ENCODE measurements around the gene LDLRAD4. TPM values are rescaled to one million over a fixed set of nuclear protein-coding genes. Genes with fewer than 3 reads are reported as not detected.

Gene LDLRAD4
- total RNA-seq, 4 donors from 2014 or later, result 14.0 to 36.9 (median 29.3) TPM

- H3K9me3 ChIP-seq, result no peaks in the 10 kb centered on the region
- H3K4me3 ChIP-seq, result no peak overlapping the region
- no peaks in the 10 kb centered on the region for H3K36me3 ChIP-seq
- 84 to 87% methylated on average over 22 of the region's 22 CpGs for WGBS, 2 donors
- DNase-seq (ENCODE audit: low spot score in 2 of 2), result no peak
- H3K4me1 ChIP-seq, result peaks cover 0 to 14% (median 0%) of the 10 kb centered on the region in 4 donors
- no peak overlapping the region for H3K27ac ChIP-seq
- no peaks in the 10 kb centered on the region for H3K27me3 ChIP-seq
- TF ChIP-seq EP300 (IDR thresholded peaks at IDR 0.05) (no peak), POLR2A (IDR thresholded peaks at IDR 0.05) (no peak), CTCF (IDR thresholded peaks at IDR 0.05) (no peak)
Measured at GRCh38 chr18:13279181-13280069, 60.9 kb downstream of the LDLRAD4 start.

- peaks cover 0 to 14% (median 0%) of the 10 kb centered on the region in 4 donors for H3K4me1 ChIP-seq
- H3K27ac ChIP-seq, result no peak overlapping the region
- no peaks in the 10 kb centered on the region for H3K9me3 ChIP-seq
- 50 to 52% methylated on average over 11 of the region's 11 CpGs for WGBS, 2 donors
- no peaks in the 10 kb centered on the region for H3K36me3 ChIP-seq
- TF ChIP-seq POLR2A (IDR thresholded peaks at IDR 0.05) (no peak), CTCF (IDR thresholded peaks at IDR 0.05) (no peak), EP300 (IDR thresholded peaks at IDR 0.05) (no peak)
- no peaks in the 10 kb centered on the region for H3K27me3 ChIP-seq
- DNase-seq (ENCODE audit: low spot score in 2 of 2), result no peak
- H3K4me3 ChIP-seq, result no peak overlapping the region
Measured at GRCh38 chr18:13280070-13280795, 61.7 kb downstream of the LDLRAD4 start.

- no peak overlapping the region for H3K4me3 ChIP-seq
- no peak overlapping the region for H3K27ac ChIP-seq
- no peaks in the 10 kb centered on the region for H3K27me3 ChIP-seq
- no peak for DNase-seq (ENCODE audit: low spot score in 2 of 2)
- 91 to 93% methylated on average over 2 of the region's 2 CpGs for WGBS, 2 donors
- peaks cover 0 to 13% (median 0%) of the 10 kb centered on the region in 4 donors for H3K4me1 ChIP-seq
- no peaks in the 10 kb centered on the region for H3K36me3 ChIP-seq
- TF ChIP-seq EP300 (IDR thresholded peaks at IDR 0.05) (no peak), CTCF (IDR thresholded peaks at IDR 0.05) (no peak), POLR2A (IDR thresholded peaks at IDR 0.05) (no peak)
- no peaks in the 10 kb centered on the region for H3K9me3 ChIP-seq
Measured at GRCh38 chr18:13281406-13281805, 62.8 kb downstream of the LDLRAD4 start.

GRCh38 chr18:13283746-13284145 is 65.2 kb downstream of the LDLRAD4 start:
- no peak for DNase-seq (ENCODE audit: low spot score in 2 of 2)
- no peak overlapping the region for H3K4me3 ChIP-seq
- H3K27ac ChIP-seq, result no peak overlapping the region
- no peaks in the 10 kb centered on the region for H3K27me3 ChIP-seq
- TF ChIP-seq EP300 (IDR thresholded peaks at IDR 0.05) (no peak), POLR2A (IDR thresholded peaks at IDR 0.05) (no peak), CTCF (IDR thresholded peaks at IDR 0.05) (no peak)
- no peaks in the 10 kb centered on the region for H3K36me3 ChIP-seq
- WGBS, 2 donors, result 80 to 83% methylated on average over 7 of the region's 7 CpGs
- H3K9me3 ChIP-seq, result no peaks in the 10 kb centered on the region
- H3K4me1 ChIP-seq, result no peaks in the 10 kb centered on the region

Data from tibial nerve (tissue), 4 donors.